ENCODE measurements around the gene E2F8. TPM values are rescaled to one million over a fixed set of nuclear protein-coding genes. Genes with fewer than 3 reads are reported as not detected.

The E2F8 gene
- polyA plus RNA-seq, 1 of the 3 experiments (the other 2 are of a cell fraction) = 2.7 TPM

- Histone ChIP-seq H3K36me3 (replicated peaks in 1 of 2; ENCODE audit: control insufficient read depth in 1 of 2, insufficient read depth in 2 of 2, low read length in 1 of 2) (no peaks in the 10 kb centered on the region), H3K4me3 (ENCODE audit: low read depth in 2 of 2, low read length in 1 of 2) (no peak overlapping the region), H3K9me3 (no peaks in the 10 kb centered on the region), H3K79me2 (ENCODE audit: insufficient read depth) (no peaks in the 10 kb centered on the region), H3K9ac (no peak overlapping the region), H3K9me2 (no peaks in the 10 kb centered on the region), H3K27ac (ENCODE audit: low read depth in 2 of 2, low read length in 1 of 2) (no peak overlapping the region), H3F3A (replicated peaks; ENCODE audit: insufficient read depth) (no peaks in the 10 kb centered on the region), H3K4me1 (ENCODE audit: control insufficient read depth in 1 of 2, insufficient read depth in 2 of 2, low read depth in 1 of 2, low read length in 1 of 2) (no peaks in the 10 kb centered on the region), H2AFZ (ENCODE audit: low read depth) (no peak overlapping the region), H4K20me1 (ENCODE audit: insufficient read depth) (no peaks in the 10 kb centered on the region), H3K27me3 (ENCODE audit: insufficient read depth) (peaks cover 9% of the 10 kb centered on the region), H3K4me2 (no peak overlapping the region)
- DNase-seq = no peak
- TF ChIP-seq REST (IDR thresholded peaks at IDR 0.05; ENCODE audit: low read depth, low read length) (no peak), NRF1 (IDR thresholded peaks at IDR 0.05; ENCODE audit: low read depth, low read length) (no peak), MXI1 (IDR thresholded peaks at IDR 0.05; ENCODE audit: low read depth, low read length) (no peak), CHD2 (IDR thresholded peaks at IDR 0.05; ENCODE audit: low read length, partially characterized antibody) (no peak), FOXM1 (IDR thresholded peaks at IDR 0.05; ENCODE audit: low read depth) (no peak), PBX3 (IDR thresholded peaks at IDR 0.05) (no peak), GATA2 (CRISPR knock-in tag; IDR thresholded peaks at IDR 0.05) (no peak), TCF12 (IDR thresholded peaks at IDR 0.05) (no peak), TAF1 (IDR thresholded peaks at IDR 0.05; ENCODE audit: borderline replicate concordance, low read depth, low read length) (no peak), RCOR1 (IDR thresholded peaks at IDR 0.05; ENCODE audit: low read length) (no peak), NFIC (IDR thresholded peaks at IDR 0.05; ENCODE audit: borderline replicate concordance) (no peak)
- ChIA-PET POLR2A (no interaction called here), CTCF (interaction anchor here (0.6 to 3.9 kb wide), 6 partner anchors 9 to 286 kb away, joined by 3 to 24 read pairs (median 4); no protein-coding TSS in a partner anchor)
- whole genome bisulfite sequencing (ENCODE audit: low lambda C conversion rate) = 26% methylated on average over 1 of the region's 1 CpG
Observed at GRCh38 chr11:19268909-19269308, 28.2 kb upstream of the E2F8 start.

GRCh38 chr11:19267567-19267966, 26.8 kb upstream of the E2F8 start:
- POLR2A ChIA-PET = no interaction called here

More at GRCh38 chr11:19267567-19267966, 26.8 kb upstream of the E2F8 start:
- Histone ChIP-seq H3F3A (replicated peaks; ENCODE audit: insufficient read depth) (no peaks in the 10 kb centered on the region), H3K9me2 (no peaks in the 10 kb centered on the region), H3K9me3 (no peaks in the 10 kb centered on the region), H2AFZ (ENCODE audit: low read depth) (no peak overlapping the region), H3K4me3 (ENCODE audit: low read depth in 2 of 2, low read length in 1 of 2) (no peak overlapping the region), H3K36me3 (replicated peaks in 1 of 2; ENCODE audit: control insufficient read depth in 1 of 2, insufficient read depth in 2 of 2, low read length in 1 of 2) (no peaks in the 10 kb centered on the region), H3K79me2 (ENCODE audit: insufficient read depth) (no peaks in the 10 kb centered on the region), H4K20me1 (ENCODE audit: insufficient read depth) (no peaks in the 10 kb centered on the region), H3K4me1 (ENCODE audit: control insufficient read depth in 1 of 2, insufficient read depth in 2 of 2, low read depth in 1 of 2, low read length in 1 of 2) (no peaks in the 10 kb centered on the region), H3K27ac (ENCODE audit: low read depth in 2 of 2, low read length in 1 of 2) (no peak overlapping the region), H3K27me3 (ENCODE audit: insufficient read depth) (peaks cover 9% of the 10 kb centered on the region), H3K4me2 (no peak overlapping the region), H3K9ac (no peak overlapping the region)
- DNase-seq = no peak
- TF ChIP-seq EZH2phosphoT487 (IDR thresholded peaks at IDR 0.05; ENCODE audit: borderline replicate concordance, low read depth) (no peak), MEF2A (IDR thresholded peaks at IDR 0.05; ENCODE audit: borderline replicate concordance, low read depth) (no peak), SMC3 (IDR thresholded peaks at IDR 0.05; ENCODE audit: low read depth, low read length) (no peak), YY1 (IDR thresholded peaks at IDR 0.05; ENCODE audit: low read depth) (no peak), JUND (IDR thresholded peaks at IDR 0.05) (no peak), NRF1 (IDR thresholded peaks at IDR 0.05; ENCODE audit: low read depth, low read length) (no peak), GATA2 (CRISPR knock-in tag; IDR thresholded peaks at IDR 0.05) (no peak), PBX3 (IDR thresholded peaks at IDR 0.05) (no peak), FOXM1 (IDR thresholded peaks at IDR 0.05; ENCODE audit: low read depth) (no peak), GABPA (IDR thresholded peaks at IDR 0.05; ENCODE audit: low read depth) (no peak), NFIC (IDR thresholded peaks at IDR 0.05; ENCODE audit: borderline replicate concordance) (no peak), POLR2AphosphoS5 (IDR thresholded peaks at IDR 0.05; ENCODE audit: low read depth, low read length) (no peak), USF2 (IDR thresholded peaks at IDR 0.05; ENCODE audit: borderline replicate concordance, low read depth, low read length) (no peak), EP300 (IDR thresholded peaks at IDR 0.05; ENCODE audit: borderline replicate concordance in 1 of 2, low read depth in 1 of 2, low read length in 1 of 2) (no peak)
- CTCF ChIA-PET = interaction anchor here (1.3 to 1.8 kb wide), 2 partner anchors 13 to 290 kb away, joined by 4 to 6 read pairs; no protein-coding TSS in a partner anchor
- WGBS (ENCODE audit: low lambda C conversion rate) = 32% methylated on average over 5 of the region's 5 CpGs
